ENCODE measurements around the gene KCTD12.

DNA sequence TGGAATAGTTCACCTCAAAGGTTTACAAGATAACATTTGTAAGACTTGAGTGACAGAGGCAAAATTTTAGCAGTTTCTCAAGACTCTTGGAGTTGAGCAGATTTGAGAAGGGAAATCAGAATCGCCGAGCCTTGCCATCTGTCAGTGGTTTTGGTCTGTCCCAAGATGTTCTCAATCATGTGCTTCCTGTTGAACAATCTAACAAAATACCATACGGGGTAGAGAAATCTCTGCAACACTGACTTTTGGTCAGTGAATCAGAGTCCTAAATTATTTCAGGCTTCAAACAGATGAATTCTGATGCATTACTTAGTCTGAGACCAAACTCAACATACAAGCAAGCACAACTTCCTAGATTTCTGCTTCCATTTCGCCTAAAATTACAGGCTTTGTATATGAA is 3.8 kb downstream of the KCTD12 start:
- no peak for TF ChIP-seq CTCF (IDR thresholded peaks at IDR 0.05; ENCODE audit: insufficient read depth, low read length)
- peak; percentile 86 for TF ChIP-seq GABPA (IDR thresholded peaks at IDR 0.05; ENCODE audit: low read depth)
- peak; percentile 99 for TF ChIP-seq POLR2AphosphoS5 (IDR thresholded peaks at IDR 0.05; ENCODE audit: low read depth)
- TF ChIP-seq REST (IDR thresholded peaks at IDR 0.05; ENCODE audit: insufficient replicate concordance, low read depth): no peak
- peak; percentile 46; the same call in 1 of the 2 replicates for TF ChIP-seq SPI1 (IDR thresholded peaks at IDR 0.05; ENCODE audit: borderline replicate concordance, low read depth)

Data from HL-60 (cell line).